Uterus (tissue), 4 donors: ENCODE data around the gene KRT86. TPM values are rescaled to one million over a fixed set of nuclear protein-coding genes. Genes with fewer than 3 reads are reported as not detected.

ENCODE experiments used
- DNase-seq, 2 donors: peaks; one replicate each; pipeline ENCODE4 v3.0.0-alpha.2; 2019 to 2020
- H3K27ac ChIP-seq, 2 donors: fragments of 200-600 bp; sonication (generic); 1 replicate in 1 of 2; 2 replicates in 1 of 2; pipeline ENCODE4 v1.5.1; 2016 to 2018
- H3K27me3 ChIP-seq, 2 donors: fragments of 200-600 bp; sonication (generic); one replicate each; pipeline ENCODE4 v1.5.1; 2018 to 2019; ENCODE audit warnings: control low read depth in 1 of 2
- H3K36me3 ChIP-seq, 2 donors: fragments of 200-600 bp; sonication (generic); one replicate each; pipeline ENCODE4 v1.5.1; 2019; ENCODE audit warnings: control low read depth in 1 of 2
- H3K4me1 ChIP-seq, 2 donors: fragments of 200-600 bp; sonication (generic); one replicate each; pipeline ENCODE4 v1.5.1; 2018 to 2019; ENCODE audit warnings: control low read depth in 1 of 2
- H3K4me3 ChIP-seq, 2 donors: fragments of 200-600 bp; sonication (generic); 1 replicate in 1 of 2; 2 replicates in 1 of 2; pipeline ENCODE4 v1.5.1; 2018 to 2019; ENCODE audit warnings: mild to moderate bottlenecking in 1 of 2
- H3K9me3 ChIP-seq, 2 donors: fragments of 200-600 bp; sonication (generic); one replicate each; pipeline ENCODE4 v1.5.1; 2019; ENCODE audit warnings: control low read depth in 1 of 2
- POLR2A ChIP-seq, 2 donors: fragments of 450-650 bp; IDR thresholded peaks; one replicate each; pipeline ENCODE4 v1.6.1; 2016; ENCODE audit warnings: antibody characterized with exemption in 2 of 2, mild to moderate bottlenecking in 1 of 2, moderate library complexity in 1 of 2
- intact Hi-C: fragments of 100-400 bp; cut with DNase I; formaldehyde crosslinking; loops from one replicate; pipeline ENCODE4 v1.15.1; 2023; ENCODE audit warnings: low total_unique reads
- total RNA-seq, 4 donors: library from RNA; depleted of rRNA in 3 of 4; stranded (reverse); fragments of >200 nt in 3 of 4; gene quantifications; one replicate each; pipeline versions ENCODE4 v1.1.0 to v1.2.4, GENCODE V29; 2014 to 2023
- TF ChIP-seq, protein P1 (sequence below), 4 experiments: fragments of 200-600 bp in 2 of 4; fragments of 450-650 bp in 2 of 4; sonication (generic) in 2 of 4; IDR thresholded peaks; one replicate each; pipeline ENCODE4 v1.5.1; 2016 to 2019; ENCODE audit warnings: antibody characterized with exemption in 4 of 4, mild to moderate bottlenecking in 2 of 4, moderate library complexity in 1 of 4
- donor health status: DM: yes; HTN: yes; CAD: no.

Gene KRT86
- total RNA-seq, 4 donors from 2014 or later, result 0.35 TPM; not detected in 3

DNA sequence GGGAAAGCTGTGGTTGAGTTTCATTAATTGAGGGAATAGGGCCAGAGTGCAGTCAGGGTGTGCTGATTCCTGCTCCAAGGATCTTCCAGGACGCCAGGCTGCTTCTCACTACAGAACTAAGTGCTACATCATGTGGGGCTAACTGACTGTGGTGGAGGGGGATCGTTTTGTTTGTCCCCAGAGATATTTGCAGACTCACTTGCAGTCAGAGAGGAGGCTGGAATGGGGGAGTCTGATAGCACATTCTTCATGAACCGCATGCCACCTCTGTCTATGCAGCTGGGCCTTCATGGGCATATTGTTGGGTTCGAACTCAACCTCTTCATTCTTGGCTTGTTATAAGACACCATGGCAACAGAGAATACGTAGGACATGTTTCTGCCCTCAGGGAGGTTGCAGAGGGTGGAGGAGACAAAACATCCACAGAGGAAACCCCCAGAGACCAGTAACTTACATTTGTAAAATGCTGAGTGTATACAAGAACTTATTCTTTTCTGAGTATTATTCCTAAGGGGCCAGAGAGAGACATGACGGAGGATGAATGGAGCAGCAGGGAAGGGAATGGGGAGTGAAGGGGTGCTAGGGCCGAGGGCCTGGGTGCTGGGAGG lies 28.4 kb upstream of the KRT86 start:
- Histone ChIP-seq H3K27me3 (no peaks in the 10 kb centered on the region), H3K27ac (no peak overlapping the region)
- intact Hi-C loops, result no loop called here

DNA sequence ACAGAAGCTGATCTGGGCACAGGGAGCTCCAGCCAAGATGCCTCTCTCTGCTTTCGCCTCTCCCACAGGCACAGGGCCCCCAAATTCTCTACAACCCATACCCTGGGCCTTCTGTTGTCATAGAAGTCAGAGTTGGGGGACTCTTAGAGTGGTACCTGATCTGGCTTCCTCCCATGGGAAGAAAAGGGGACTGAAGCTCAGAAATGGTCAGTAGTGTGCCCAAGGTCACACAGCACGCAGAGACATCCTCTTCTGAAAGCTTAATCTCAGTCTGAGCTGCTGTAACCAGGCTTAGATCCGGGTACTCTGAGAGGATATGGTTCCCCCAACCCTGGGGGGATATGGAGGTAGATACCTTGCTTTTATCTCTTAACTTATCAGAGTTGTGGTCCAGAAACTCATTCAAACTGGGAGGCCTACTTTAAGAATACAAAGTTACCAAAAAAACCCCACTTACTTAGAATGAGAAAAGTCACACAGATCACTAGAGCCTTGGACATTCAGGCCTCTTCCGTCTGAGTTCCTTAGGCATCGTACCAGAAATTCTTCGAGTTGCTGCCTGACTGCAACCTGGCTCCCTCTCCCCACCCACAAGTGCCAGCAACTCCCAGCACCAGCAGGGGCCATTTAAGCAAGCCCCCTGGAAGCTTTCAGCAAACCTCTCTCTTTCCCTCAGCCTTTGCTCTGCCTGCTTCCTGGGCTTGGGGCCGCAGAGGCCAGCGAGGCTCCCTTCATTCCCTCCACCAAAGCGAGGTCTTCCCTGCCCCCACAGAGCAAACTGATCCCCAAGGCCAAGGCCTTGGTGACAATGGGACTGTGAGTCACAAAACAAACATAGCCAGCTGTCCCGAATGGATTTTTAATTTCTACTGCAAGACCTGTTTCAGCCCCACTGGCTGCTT lies 27.5 kb upstream of the KRT86 start:
- no peaks in the 10 kb centered on the region for H3K36me3 ChIP-seq
- no peak overlapping the region for H3K4me3 ChIP-seq
- H3K9me3 ChIP-seq, result no peaks in the 10 kb centered on the region
- H3K27me3 ChIP-seq, result no peaks in the 10 kb centered on the region
- no peak overlapping the region for H3K27ac ChIP-seq
- TF ChIP-seq, protein P1, sequence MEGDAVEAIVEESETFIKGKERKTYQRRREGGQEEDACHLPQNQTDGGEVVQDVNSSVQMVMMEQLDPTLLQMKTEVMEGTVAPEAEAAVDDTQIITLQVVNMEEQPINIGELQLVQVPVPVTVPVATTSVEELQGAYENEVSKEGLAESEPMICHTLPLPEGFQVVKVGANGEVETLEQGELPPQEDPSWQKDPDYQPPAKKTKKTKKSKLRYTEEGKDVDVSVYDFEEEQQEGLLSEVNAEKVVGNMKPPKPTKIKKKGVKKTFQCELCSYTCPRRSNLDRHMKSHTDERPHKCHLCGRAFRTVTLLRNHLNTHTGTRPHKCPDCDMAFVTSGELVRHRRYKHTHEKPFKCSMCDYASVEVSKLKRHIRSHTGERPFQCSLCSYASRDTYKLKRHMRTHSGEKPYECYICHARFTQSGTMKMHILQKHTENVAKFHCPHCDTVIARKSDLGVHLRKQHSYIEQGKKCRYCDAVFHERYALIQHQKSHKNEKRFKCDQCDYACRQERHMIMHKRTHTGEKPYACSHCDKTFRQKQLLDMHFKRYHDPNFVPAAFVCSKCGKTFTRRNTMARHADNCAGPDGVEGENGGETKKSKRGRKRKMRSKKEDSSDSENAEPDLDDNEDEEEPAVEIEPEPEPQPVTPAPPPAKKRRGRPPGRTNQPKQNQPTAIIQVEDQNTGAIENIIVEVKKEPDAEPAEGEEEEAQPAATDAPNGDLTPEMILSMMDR (IDR thresholded peaks at IDR 0.05), result no peak
- no peak for TF ChIP-seq POLR2A (IDR thresholded peaks at IDR 0.05)
- DNase-seq, result no peak
- intact Hi-C loops, result no loop called here
- H3K4me1 ChIP-seq, result peaks cover 4 to 7% of the 10 kb centered on the region in 2 donors

More for the DNA sequence above, 28.4 kb upstream of the KRT86 start:
- Histone ChIP-seq H3K4me1 (peaks cover 4 to 7% of the 10 kb centered on the region in 2 donors), H3K4me3 (no peak overlapping the region), H3K36me3 (no peaks in the 10 kb centered on the region), H3K9me3 (no peaks in the 10 kb centered on the region)
- no peak for DNase-seq
- TF ChIP-seq, protein P1 (IDR thresholded peaks at IDR 0.05), result no peak
- no peak for TF ChIP-seq POLR2A (IDR thresholded peaks at IDR 0.05)

DNA sequence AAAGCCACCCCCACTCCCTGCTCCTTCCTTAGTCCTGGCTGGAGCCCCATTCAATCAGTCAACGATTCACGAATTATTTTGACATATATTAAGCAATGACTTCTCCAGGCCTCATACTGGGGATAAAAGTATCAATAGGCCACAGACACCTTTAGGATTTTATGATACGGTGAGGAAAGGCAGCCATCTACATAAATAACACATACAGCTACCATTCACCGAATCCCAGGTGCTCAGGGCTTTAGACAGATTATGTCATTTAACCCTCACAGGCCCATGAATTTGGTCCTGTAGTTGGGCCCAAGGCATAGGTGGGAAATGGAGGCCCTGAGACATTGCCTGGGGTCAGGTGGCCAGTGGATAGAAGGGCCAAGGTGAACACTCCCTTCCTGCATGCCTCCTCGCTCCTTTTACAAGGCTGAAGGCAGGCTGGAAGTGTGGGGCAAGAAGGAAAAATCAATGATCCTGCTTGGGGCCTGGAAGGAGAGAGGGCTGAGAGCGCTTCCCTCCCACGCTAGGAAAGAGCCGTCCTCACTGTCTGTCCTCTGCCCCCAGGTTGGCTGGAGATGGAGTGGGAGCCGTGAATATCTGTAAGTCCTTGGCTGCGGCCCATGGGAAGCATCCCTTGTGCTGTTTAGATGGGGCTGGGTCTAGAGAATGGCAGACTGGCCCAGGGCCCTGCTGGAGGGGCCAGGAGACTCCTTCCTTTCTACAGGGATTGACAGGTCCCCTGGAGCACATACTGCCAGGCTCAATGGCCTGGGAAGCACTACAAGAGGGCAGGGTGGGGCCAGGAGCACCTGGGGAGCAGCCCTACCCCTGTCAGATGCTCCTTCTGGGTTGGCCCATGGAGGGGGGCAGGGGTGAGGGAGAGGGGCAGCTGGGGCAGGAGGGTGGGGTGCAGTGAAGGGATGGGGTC lies 26.6 kb upstream of the KRT86 start:
- no peak overlapping the region for H3K4me3 ChIP-seq
- H3K4me1 ChIP-seq, result peaks cover 4 to 7% of the 10 kb centered on the region in 2 donors
- H3K27ac ChIP-seq, result no peak overlapping the region
- no peaks in the 10 kb centered on the region for H3K27me3 ChIP-seq
- intact Hi-C loops, result no loop called here
- TF ChIP-seq, protein P1 (IDR thresholded peaks at IDR 0.05), result no peak
- no peak for TF ChIP-seq POLR2A (IDR thresholded peaks at IDR 0.05)
- no peaks in the 10 kb centered on the region for H3K9me3 ChIP-seq
- no peak for DNase-seq
- no peaks in the 10 kb centered on the region for H3K36me3 ChIP-seq

DNA sequence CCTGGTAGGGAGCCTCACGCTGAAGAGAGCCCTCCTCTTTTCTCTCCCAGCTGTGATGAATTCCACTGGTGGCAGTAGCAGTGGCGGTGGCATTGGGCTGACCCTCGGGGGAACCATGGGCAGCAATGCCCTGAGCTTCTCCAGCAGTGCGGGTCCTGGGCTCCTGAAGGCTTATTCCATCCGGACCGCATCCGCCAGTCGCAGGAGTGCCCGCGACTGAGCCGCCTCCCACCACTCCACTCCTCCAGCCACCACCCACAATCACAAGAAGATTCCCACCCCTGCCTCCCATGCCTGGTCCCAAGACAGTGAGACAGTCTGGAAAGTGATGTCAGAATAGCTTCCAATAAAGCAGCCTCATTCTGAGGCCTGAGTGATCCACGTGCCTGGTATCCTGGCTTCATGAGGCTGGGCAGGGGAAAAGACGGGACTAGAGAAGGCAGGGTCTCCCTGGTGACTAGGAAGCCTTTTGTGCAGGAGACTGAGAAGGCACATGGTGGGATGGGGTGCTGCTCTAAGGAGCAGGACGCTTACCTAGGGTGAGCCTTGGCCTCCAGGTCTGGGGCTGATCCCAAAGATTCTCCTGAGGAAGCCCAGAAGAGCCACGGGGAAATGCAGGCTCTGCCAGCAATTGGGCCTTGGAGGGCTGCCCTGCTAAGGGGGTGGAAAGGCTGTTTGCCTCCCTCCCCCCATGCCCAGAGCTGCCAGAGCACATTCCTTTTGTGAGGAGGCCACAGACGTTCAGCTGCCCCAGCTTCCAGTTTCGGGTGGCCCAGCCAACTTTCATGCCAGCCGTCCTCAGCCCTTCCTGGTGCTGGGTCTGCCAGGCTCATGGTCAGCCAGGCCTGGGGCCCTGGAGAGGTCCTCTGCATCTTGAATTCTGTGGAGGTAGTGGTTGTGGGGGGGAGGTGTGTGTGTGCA lies 25.6 kb upstream of the KRT86 start:
- no peak overlapping the region for H3K27ac ChIP-seq
- TF ChIP-seq, protein P1 (IDR thresholded peaks at IDR 0.05), result no peak
- TF ChIP-seq POLR2A (IDR thresholded peaks at IDR 0.05), result no peak
- intact Hi-C loops, result no loop called here
- H3K4me3 ChIP-seq, result no peak overlapping the region
- no peaks in the 10 kb centered on the region for H3K36me3 ChIP-seq
- H3K4me1 ChIP-seq, result peaks cover 2 to 5% of the 10 kb centered on the region in 2 donors
- H3K27me3 ChIP-seq, result no peaks in the 10 kb centered on the region
- no peaks in the 10 kb centered on the region for H3K9me3 ChIP-seq
- DNase-seq, result peak in 1 of 2 donors; percentile 28
